GM12878 (cell line): Measurements from ENCODE around the gene ZMIZ1. TPM values are rescaled to one million over a fixed set of nuclear protein-coding genes. Genes with fewer than 3 reads are reported as not detected.

Source experiments
- ATAC-seq: fragments of 200-7000 bp; cut with Tn5 transposase; 3 replicates; pipeline ENCODE4 v1.9.1; 2020; ENCODE audit warnings: mild to moderate bottlenecking, moderate library complexity
- BruUV-seq: library from RNA; stranded (reverse); fragments of 400-500 nt; replicated peaks from 2 replicates; lab custom pipeline; 2021; lab: Mats Ljungman, UMichigan
- CTCF ChIA-PET: fragments of 300-600 bp; sonication (Branson Sonifier 250); formaldehyde crosslinking; extraction: SDS; loops from one replicate; lab custom pipeline; 2021; ENCODE audit warnings: inconsistent platforms; lab: Yijun Ruan, JAX
- POLR2A ChIA-PET: fragments of 350-600 bp; formaldehyde crosslinking; extraction: SDS; loops from one replicate; lab custom pipeline; 2021; ENCODE audit warnings: inconsistent platforms; lab: Charles Lee
- RAD21 ChIA-PET: fragments of 300-600 bp; sonication (Branson Sonifier 250); formaldehyde crosslinking; loops from one replicate; lab custom pipeline; 2023; ENCODE audit warnings: antibody characterized with exemption; ENCODE audit not compliant: unreplicated experiment; lab: Charles Lee
- SMC1A ChIA-PET: fragments of 300-600 bp; sonication (Branson Sonifier 250); formaldehyde crosslinking; loops from one replicate; lab custom pipeline; 2023; ENCODE audit not compliant: unreplicated experiment, uncharacterized antibody; lab: Charles Lee
- DNase-seq: peaks from one replicate; pipeline ENCODE4 v3.0.0-alpha.2; 2011; ENCODE audit warnings: low read depth, low spot score
- FAIRE-seq: peaks from 3 replicates; lab custom pipeline; 2011; peaks lifted over from hg19 to GRCh38; lab: Jason Lieb, UNC
- H2AFZ ChIP-seq: 2 replicates; pipeline ENCODE4 v1.6.0; 2011; ENCODE audit warnings: low read depth, low read length, control low read depth; ENCODE audit not compliant: control insufficient read depth
- H3K27ac ChIP-seq: 2 replicates; pipeline ENCODE4 v1.5.1; 2011; ENCODE audit warnings: control low read depth; ENCODE audit not compliant: control insufficient read depth, insufficient read depth
- H3K27me3 ChIP-seq, 2 experiments: replicated peaks in 1 of 2; 2 replicates each; pipeline versions ENCODE4 v1.6.0 to v1.6.1; 2011; ENCODE audit warnings: low read length in 1 of 2; ENCODE audit not compliant: control insufficient read depth in 2 of 2, insufficient read depth in 2 of 2
- H3K36me3 ChIP-seq, 2 experiments: 2 replicates each; pipeline ENCODE4 v1.5.1; 2011; ENCODE audit warnings: low read length in 1 of 2; ENCODE audit not compliant: control insufficient read depth in 2 of 2, insufficient read depth in 2 of 2
- H3K4me1 ChIP-seq: 2 replicates; pipeline ENCODE4 v1.6.1; 2011; ENCODE audit warnings: mild to moderate bottlenecking, low read length, moderate library complexity, mixed read lengths; ENCODE audit not compliant: control insufficient read depth, insufficient read depth
- H3K4me2 ChIP-seq: 2 replicates; pipeline ENCODE4 v1.6.0; 2011; ENCODE audit warnings: control low read depth; ENCODE audit not compliant: control insufficient read depth, insufficient read depth
- H3K4me3 ChIP-seq: fragments of 200-600 bp; sonication (generic); 2 replicates; pipeline ENCODE4 v1.5.1; 2016
- H3K79me2 ChIP-seq: 2 replicates; pipeline ENCODE4 v1.6.0; 2011; ENCODE audit warnings: low read length; ENCODE audit not compliant: control insufficient read depth, insufficient read depth
- H3K9ac ChIP-seq: 2 replicates; pipeline ENCODE4 v1.8.0; 2011; ENCODE audit warnings: low read length, control low read depth, mixed read lengths; ENCODE audit not compliant: control insufficient read depth, insufficient read depth
- H3K9me3 ChIP-seq: replicated peaks from 3 replicates; pipeline ENCODE4 v1.5.1; 2011; ENCODE audit warnings: mild to moderate bottlenecking, low read length; ENCODE audit not compliant: control insufficient read depth, insufficient read depth
- H4K20me1 ChIP-seq: 2 replicates; pipeline ENCODE4 v1.6.0; 2011; ENCODE audit not compliant: control insufficient read depth, insufficient read depth
- BCL11A ChIP-seq: IDR thresholded peaks from 2 replicates; pipeline ENCODE4 v1.6.1; 2011; ENCODE audit warnings: low read depth, low read length
- BMI1 ChIP-seq: fragments of 450-650 bp; IDR thresholded peaks from 2 replicates; pipeline ENCODE4 v1.6.1; 2016; ENCODE audit warnings: mild to moderate bottlenecking, moderate library complexity, borderline replicate concordance
- FOS ChIP-seq: IDR thresholded peaks from 3 replicates; pipeline ENCODE4 v1.6.1; 2011; ENCODE audit warnings: borderline replicate concordance; ENCODE audit not compliant: insufficient read length; ENCODE audit errors: extremely low read depth
- HDAC6 ChIP-seq: fragments of 200-600 bp; sonication (generic); IDR thresholded peaks from one replicate; pipeline ENCODE4 v1.8.0; 2017; ENCODE audit warnings: antibody characterized with exemption; ENCODE audit not compliant: unreplicated experiment
- IKZF2 ChIP-seq, 2 experiments: fragments of 450-650 bp; IDR thresholded peaks; 2 replicates each; pipeline ENCODE4 v1.6.1; 2017; ENCODE audit warnings: mild to moderate bottlenecking in 2 of 2, moderate library complexity in 2 of 2
- MEF2B ChIP-seq: fragments of 450-650 bp; IDR thresholded peaks from 2 replicates; pipeline ENCODE4 v1.6.1; 2018; ENCODE audit warnings: mild to moderate bottlenecking, moderate library complexity; ENCODE audit not compliant: partially characterized antibody, poor library complexity, severe bottlenecking
- MTA2 ChIP-seq: fragments of 450-650 bp; IDR thresholded peaks from 2 replicates; pipeline ENCODE4 v1.6.1; 2016; ENCODE audit warnings: low read depth, mild to moderate bottlenecking, moderate library complexity
- MTA3 ChIP-seq: IDR thresholded peaks from 2 replicates; pipeline ENCODE4 v1.6.1; 2012; ENCODE audit warnings: low read length, inconsistent platforms, borderline replicate concordance
- MXI1 ChIP-seq: fragments of 150-350 bp; IDR thresholded peaks from 2 replicates; pipeline ENCODE4 v1.6.1; 2011; ENCODE audit warnings: low read depth, mild to moderate bottlenecking, inconsistent platforms, low read length, improper control_type of control experiment
- PAX5 ChIP-seq: IDR thresholded peaks from 2 replicates; pipeline ENCODE4 v1.6.1; 2011; ENCODE audit warnings: low read depth, low read length, borderline replicate concordance
- RCOR1 ChIP-seq: conservative IDR thresholded peaks from 2 replicates; pipeline ENCODE4 v1.6.1; 2012; ENCODE audit warnings: low read depth, low read length, improper control_type of control experiment
- RELA ChIP-seq: fragments of 450-650 bp; IDR thresholded peaks from 2 replicates; pipeline ENCODE4 v1.8.0; 2014; ENCODE audit warnings: borderline replicate concordance; ENCODE audit not compliant: partially characterized antibody
- SUZ12 ChIP-seq: fragments of 200-600 bp; sonication (generic); IDR thresholded peaks from one replicate; pipeline ENCODE4 v1.6.1; 2018; ENCODE audit warnings: antibody characterized with exemption, mild to moderate bottlenecking; ENCODE audit not compliant: unreplicated experiment
- WGBS: methylation state at CpG from one replicate; pipeline ENCODE4 v1.1.6; 2016; ENCODE audit warnings: low lambda C conversion rate; ENCODE audit not compliant: insufficient replicate concordance, insufficient coverage; ENCODE audit errors: missing lambda C conversion rate; 5-methylcytosine and 5-hydroxymethylcytosine counted together
- in situ Hi-C: fragments of 300-500 bp; cut with MboI; formaldehyde crosslinking; loops from 9 replicates; pipeline ENCODE4 v1.14.3; 2018; ENCODE audit warnings: mixed read lengths
- intact Hi-C: fragments of 100-400 bp; cut with micrococcal nuclease; formaldehyde crosslinking; loops from one replicate; pipeline ENCODE4 v1.14.2; 2022; ENCODE audit not compliant: unreplicated experiment
- polyA plus RNA-seq, 11 experiments: library from polyadenylated mRNA; depleted of rRNA in 4 of 11; unstranded in 6 of 11; stranded (reverse) in 5 of 11; fragments of >200 nt; fragmentation: Nextera tagmentation in 4 of 11; fragmentation: Illumina TruSeq in 1 of 11; extraction: Ambion mirVana in 4 of 11; extraction: Trizol in 1 of 11; gene quantifications; 1 replicate in 1 of 11; 2 replicates in 10 of 11; pipeline versions ENCODE4 v1.2.1 to v1.2.3, GENCODE V29; 2011 to 2016; ENCODE audit warnings: inconsistent platforms in 2 of 11, missing spikeins in 2 of 11, low read depth in 1 of 11
- total RNA-seq, 4 experiments: library from RNA; depleted of rRNA in 3 of 4; stranded (reverse); fragments of >200 nt in 3 of 4; fragmentation: Illumina TruSeq in 1 of 4; extraction: Trizol in 1 of 4; gene quantifications; 2 replicates each; pipeline versions ENCODE4 v1.2.1 to v1.2.3, GENCODE V29; 2013 to 2021
- TF ChIP-seq, protein P1 (sequence below): IDR thresholded peaks from 2 replicates; pipeline ENCODE4 v1.6.1; 2011; ENCODE audit warnings: low read depth, low read length, improper control_type of control experiment, borderline replicate concordance
- TF ChIP-seq, protein P2 (sequence below): fragments of 450-650 bp; IDR thresholded peaks from 2 replicates; pipeline ENCODE4 v1.6.1; 2017; ENCODE audit warnings: low read depth, mild to moderate bottlenecking, moderate library complexity
- TF ChIP-seq, protein P3 (sequence below): IDR thresholded peaks from 2 replicates; pipeline ENCODE4 v1.6.1; 2011; ENCODE audit warnings: borderline replicate concordance, low read depth, mild to moderate bottlenecking, moderate library complexity, low read length; ENCODE audit not compliant: insufficient read depth, poor library complexity, severe bottlenecking

The ZMIZ1 gene
- total and polyA plus RNA-seq, 10 of the 15 experiments (the other 5 are each of a cell fraction or from before 2014, with no cell fraction given): 3.1 to 82.3 (median 14.9) TPM

DNA sequence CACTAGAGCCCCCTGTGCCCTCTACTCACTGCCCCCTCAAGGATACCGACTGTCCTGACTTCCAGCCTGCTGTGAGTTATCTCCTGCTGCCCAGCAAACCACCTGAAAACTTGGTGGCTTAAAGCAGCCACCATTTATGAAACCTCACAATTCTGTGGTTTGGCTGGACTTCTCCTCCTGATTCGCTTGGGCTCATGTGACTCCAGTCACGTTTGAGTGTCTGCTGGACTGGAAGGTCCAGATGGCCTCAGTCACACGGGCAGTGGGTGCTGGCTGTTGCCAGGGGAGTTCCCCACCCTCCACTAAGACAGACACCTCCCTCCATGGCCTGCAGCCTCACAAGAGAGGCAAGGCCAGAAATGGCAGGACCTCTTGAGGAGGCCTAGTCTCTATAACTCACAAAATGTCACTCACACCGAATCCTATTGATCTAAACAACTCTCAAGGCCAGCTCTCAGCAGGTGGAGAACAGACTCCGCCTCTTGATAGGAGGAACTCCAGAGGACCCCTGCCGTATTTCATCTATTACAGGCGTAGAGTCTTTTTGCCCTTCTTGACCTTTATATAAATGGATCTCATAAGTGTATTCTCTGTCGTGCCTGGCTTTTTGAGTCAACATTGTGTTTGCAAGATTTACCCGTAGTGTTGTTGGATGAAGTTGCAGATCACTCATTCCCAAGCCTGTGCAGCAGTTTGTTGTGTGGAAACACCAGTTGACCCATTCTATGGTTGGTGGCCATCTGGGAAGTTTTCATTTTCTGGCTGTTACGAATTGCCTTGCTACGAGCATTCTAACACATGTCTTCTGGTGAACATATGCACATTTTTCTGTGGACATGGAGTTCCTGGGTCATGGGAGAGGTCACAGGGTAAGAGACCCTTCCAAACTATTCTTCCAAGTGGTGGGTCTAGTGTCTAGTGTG lies 48.3 kb downstream of the ZMIZ1 start:
- Histone ChIP-seq H4K20me1 (no peaks in the 10 kb centered on the region), H3K9me3 (no peaks in the 10 kb centered on the region), H3K9ac (no peak overlapping the region), H3K27ac (no peak overlapping the region), H3K36me3 (no peaks in the 10 kb centered on the region), H3K4me3 (no peak overlapping the region), H2AFZ (no peak overlapping the region), H3K4me2 (peak overlapping the region; percentile 69), H3K79me2 (no peaks in the 10 kb centered on the region), H3K27me3 (no peaks in the 10 kb centered on the region), H3K4me1 (peaks cover 30% of the 10 kb centered on the region)
- intact Hi-C loops (no loop called here), in situ Hi-C loops (no loop called here)
- CTCF ChIA-PET: no interaction called here
- ATAC-seq (peak; percentile 87), FAIRE-seq (no peak), DNase-seq (peak; percentile 69)
- POLR2A ChIA-PET: interaction anchor here (0.5 kb wide), 1 partner anchor 34 kb away, joined by 3 read pairs; no protein-coding TSS in a partner anchor
- BruUV-seq: no TSS peak
- SMC1A ChIA-PET: no interaction called here
- RAD21 ChIA-PET: no interaction called here
- WGBS: 39% methylated on average over 12 of the region's 12 CpGs
- TF ChIP-seq, protein P1, sequence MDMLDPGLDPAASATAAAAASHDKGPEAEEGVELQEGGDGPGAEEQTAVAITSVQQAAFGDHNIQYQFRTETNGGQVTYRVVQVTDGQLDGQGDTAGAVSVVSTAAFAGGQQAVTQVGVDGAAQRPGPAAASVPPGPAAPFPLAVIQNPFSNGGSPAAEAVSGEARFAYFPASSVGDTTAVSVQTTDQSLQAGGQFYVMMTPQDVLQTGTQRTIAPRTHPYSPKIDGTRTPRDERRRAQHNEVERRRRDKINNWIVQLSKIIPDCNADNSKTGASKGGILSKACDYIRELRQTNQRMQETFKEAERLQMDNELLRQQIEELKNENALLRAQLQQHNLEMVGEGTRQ: peak; percentile 30; the same call in 1 of the 2 replicates
- TF ChIP-seq BCL11A (peak; percentile 26; the same call in 1 of the 2 replicates), FOS (no peak), MEF2B (peak; percentile 23), RCOR1 (no peak), BMI1 (no peak), MTA3 (no peak), MTA2 (peak; percentile 33; the same call in 1 of the 2 replicates), IKZF2 (IDR thresholded peaks at IDR 0.05) (peak; percentile 40 to 65; a peak in 2 of 4 replicates), MXI1 (no peak), SUZ12 (no peak), RELA (peak; percentile 21), HDAC6 (no peak), PAX5 (peak; percentile 27; the same call in 1 of the 2 replicates)
- TF ChIP-seq, protein P2, sequence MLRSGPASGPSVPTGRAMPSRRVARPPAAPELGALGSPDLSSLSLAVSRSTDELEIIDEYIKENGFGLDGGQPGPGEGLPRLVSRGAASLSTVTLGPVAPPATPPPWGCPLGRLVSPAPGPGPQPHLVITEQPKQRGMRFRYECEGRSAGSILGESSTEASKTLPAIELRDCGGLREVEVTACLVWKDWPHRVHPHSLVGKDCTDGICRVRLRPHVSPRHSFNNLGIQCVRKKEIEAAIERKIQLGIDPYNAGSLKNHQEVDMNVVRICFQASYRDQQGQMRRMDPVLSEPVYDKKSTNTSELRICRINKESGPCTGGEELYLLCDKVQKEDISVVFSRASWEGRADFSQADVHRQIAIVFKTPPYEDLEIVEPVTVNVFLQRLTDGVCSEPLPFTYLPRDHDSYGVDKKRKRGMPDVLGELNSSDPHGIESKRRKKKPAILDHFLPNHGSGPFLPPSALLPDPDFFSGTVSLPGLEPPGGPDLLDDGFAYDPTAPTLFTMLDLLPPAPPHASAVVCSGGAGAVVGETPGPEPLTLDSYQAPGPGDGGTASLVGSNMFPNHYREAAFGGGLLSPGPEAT: peak; percentile 47; the same call in 1 of the 2 replicates
- TF ChIP-seq, protein P3, sequence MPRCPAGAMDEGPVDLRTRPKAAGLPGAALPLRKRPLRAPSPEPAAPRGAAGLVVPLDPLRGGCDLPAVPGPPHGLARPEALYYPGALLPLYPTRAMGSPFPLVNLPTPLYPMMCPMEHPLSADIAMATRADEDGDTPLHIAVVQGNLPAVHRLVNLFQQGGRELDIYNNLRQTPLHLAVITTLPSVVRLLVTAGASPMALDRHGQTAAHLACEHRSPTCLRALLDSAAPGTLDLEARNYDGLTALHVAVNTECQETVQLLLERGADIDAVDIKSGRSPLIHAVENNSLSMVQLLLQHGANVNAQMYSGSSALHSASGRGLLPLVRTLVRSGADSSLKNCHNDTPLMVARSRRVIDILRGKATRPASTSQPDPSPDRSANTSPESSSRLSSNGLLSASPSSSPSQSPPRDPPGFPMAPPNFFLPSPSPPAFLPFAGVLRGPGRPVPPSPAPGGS: no peak
